CD4-positive, alpha-beta T cell treated with Interleukin-15 for 1 hour (primary cell): ENCODE data around the gene PLA2G3.

Experiments
- DNase-seq: peaks from one replicate; pipeline ENCODE4 v3.0.0-alpha.2; 2020

PLA2G3 gene

GRCh38 chr22:31143537-31143936 is 3.2 kb upstream of the PLA2G3 start:
- no peak for DNase-seq

- no peak for DNase-seq
Observed at GRCh38 chr22:31143038-31143437, 2.7 kb upstream of the PLA2G3 start.

GRCh38 chr22:31142285-31142684 is 2.0 kb upstream of the PLA2G3 start:
- no peak for DNase-seq

- no peak for DNase-seq
Observed at GRCh38 chr22:31141551-31141950, 1.2 kb upstream of the PLA2G3 start.

- no peak for DNase-seq
Observed at GRCh38 chr22:31140746-31141145, 438 bp upstream of the PLA2G3 start.

GRCh38 chr22:31139066-31139465 is 1.2 kb downstream of the PLA2G3 start:
- DNase-seq: no peak

- DNase-seq: no peak
Observed at GRCh38 chr22:31138126-31138525, 2.2 kb downstream of the PLA2G3 start.

GRCh38 chr22:31137721-31138120 is 2.6 kb downstream of the PLA2G3 start:
- DNase-seq: no peak

- no peak for DNase-seq
Observed at GRCh38 chr22:31136711-31137110, 3.6 kb downstream of the PLA2G3 start.

GRCh38 chr22:31136155-31136554 is 4.2 kb downstream of the PLA2G3 start:
- no peak for DNase-seq

GRCh38 chr22:31135706-31136105 is 4.6 kb downstream of the PLA2G3 start:
- DNase-seq: no peak

GRCh38 chr22:31134688-31135087 is 5.6 kb downstream of the PLA2G3 start:
- no peak for DNase-seq

GRCh38 chr22:31133911-31134310 is 6.4 kb downstream of the PLA2G3 start:
- no peak for DNase-seq

GRCh38 chr22:31130873-31131272 is 9.4 kb downstream of the PLA2G3 start:
- DNase-seq: no peak

GRCh38 chr22:31128156-31128555 is 12.2 kb downstream of the PLA2G3 start:
- DNase-seq: no peak

GRCh38 chr22:31127181-31127772 is 13.0 kb downstream of the PLA2G3 start:
- no peak for DNase-seq

GRCh38 chr22:31126869-31127175 is 13.5 kb downstream of the PLA2G3 start:
- no peak for DNase-seq

- no peak for DNase-seq
Observed at GRCh38 chr22:31126128-31126868, 14.0 kb downstream of the PLA2G3 start.

- DNase-seq: no peak
Observed at GRCh38 chr22:31125521-31126117, 14.7 kb downstream of the PLA2G3 start.

- no peak for DNase-seq
Observed at GRCh38 chr22:31124811-31125465, 15.4 kb downstream of the PLA2G3 start.

- no peak for DNase-seq
Observed at GRCh38 chr22:31124290-31124689, 16.0 kb downstream of the PLA2G3 start.

- no peak for DNase-seq
Observed at GRCh38 chr22:31123292-31123602, 17.1 kb downstream of the PLA2G3 start.

GRCh38 chr22:31122532-31123291 is 17.6 kb downstream of the PLA2G3 start, which contains the start of gene INPP5J:
Gene INPP5J, plus strand, starts transcription at chr22:31122966. Its CDS starts 49 bp downstream, at chr22:31123015.
- DNase-seq: no peak

GRCh38 chr22:31122196-31122531 is 18.1 kb downstream of the PLA2G3 start:
- DNase-seq: no peak
